Left lung (tissue), 10 donors: Measurements from ENCODE around the gene NEK9. TPM values are rescaled to one million over a fixed set of nuclear protein-coding genes. Genes with fewer than 3 reads are reported as not detected.
"Not testable (repeated sequence)": the region's sequence is repeated elsewhere in the genome, so short reads cannot be mapped to it uniquely, and the experiment has no call there.

Experiments used
- ATAC-seq: fragments of 200-7000 bp; cut with Tn5 transposase; one replicate; pipeline ENCODE4 v1.9.1; 2020; ENCODE audit warnings: moderate library complexity
- DNase-seq, 4 donors: peaks; one replicate each; pipeline ENCODE4 v3.0.0-alpha.2; 2013 to 2020
- H3K27ac ChIP-seq, 2 donors: fragments of 200-600 bp; sonication (generic) in 1 of 2; one replicate each; pipeline versions ENCODE4 v1.5.0 to v1.8.0; 2020 to 2021
- H3K27me3 ChIP-seq, 2 donors: fragments of 200-600 bp; sonication (generic) in 1 of 2; one replicate each; pipeline versions ENCODE4 v1.5.0 to v1.8.0; 2020 to 2021
- H3K36me3 ChIP-seq, 2 donors: fragments of 200-600 bp; sonication (generic) in 1 of 2; one replicate each; pipeline versions ENCODE4 v1.5.0 to v1.8.0; 2020 to 2021
- H3K4me1 ChIP-seq, 2 donors: fragments of 200-600 bp; one replicate each; pipeline ENCODE4 v1.8.0; 2021
- H3K4me3 ChIP-seq, 2 donors: fragments of 200-600 bp; sonication (generic) in 1 of 2; one replicate each; pipeline versions ENCODE4 v1.5.0 to v1.8.0; 2020 to 2021; ENCODE audit warnings: mild to moderate bottlenecking in 1 of 2
- H3K9me3 ChIP-seq, 2 donors: fragments of 200-600 bp; sonication (generic) in 1 of 2; one replicate each; pipeline versions ENCODE4 v1.5.0 to v1.8.0; 2020 to 2021
- intact Hi-C, 2 donors: fragments of 100-400 bp; cut with DNase I; formaldehyde crosslinking; loops; one replicate each; pipeline versions ENCODE4 v1.11.2 to v1.14.2; 2022
- polyA plus RNA-seq, 6 donors: library from polyadenylated mRNA; unstranded; fragments of 120-200 nt; gene quantifications; one replicate each; pipeline ENCODE4 v1.2.1, GENCODE V29; 2013; ENCODE audit not compliant: insufficient read length in 6 of 6
- total RNA-seq, 2 donors: library from RNA; stranded (reverse); fragmentation: NEBNext Ultra II Directional; extraction: Animal tissue kit (Norgen Biotek cat#: 25700); gene quantifications; one replicate each; pipeline ENCODE4 v1.2.1, GENCODE V29; 2021
- TF ChIP-seq, protein P1 (sequence below), 2 donors: fragments of 200-600 bp; sonication (generic) in 1 of 2; IDR thresholded peaks; one replicate each; pipeline versions ENCODE4 v1.5.0 to v1.8.0; 2021; ENCODE audit warnings: antibody characterized with exemption in 2 of 2
- donor health status: DM: no; HTN: yes; CAD: no.
- donor health status: DM: no; HTN: no; CAD: no.

The NEK9 gene
- total and polyA plus RNA-seq, 8 donors = 75.8 to 147 (median 131) TPM

DNA sequence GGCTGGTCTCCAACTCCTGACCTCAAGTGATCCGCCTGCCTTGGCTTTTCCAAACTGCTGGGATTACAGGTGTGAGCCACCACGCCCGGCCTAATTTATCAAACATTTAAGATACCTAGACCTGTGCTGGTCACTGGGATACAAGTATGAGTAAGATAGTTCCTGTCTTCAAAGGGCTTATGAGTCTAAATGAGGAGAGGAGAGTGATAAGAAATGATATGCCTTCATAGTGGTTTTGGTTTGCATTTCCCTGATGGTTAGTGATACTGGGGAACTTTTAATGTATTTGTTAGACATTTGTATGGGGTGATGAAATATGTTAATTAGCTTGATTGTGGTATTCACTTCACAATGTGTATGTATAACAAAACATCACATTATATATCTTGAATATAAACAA is 28.3 kb upstream of the NEK9 start:
- Histone ChIP-seq H3K9me3 (no peaks in the 10 kb centered on the region), H3K4me1 (peaks cover 0 to 63% of the 10 kb centered on the region in 2 donors), H3K27ac (no peak overlapping the region), H3K27me3 (no peaks in the 10 kb centered on the region), H3K4me3 (no peak overlapping the region), H3K36me3 (peaks cover 0 to 15% of the 10 kb centered on the region in 2 donors)
- intact Hi-C loops = no loop called here
- TF ChIP-seq, protein P1, sequence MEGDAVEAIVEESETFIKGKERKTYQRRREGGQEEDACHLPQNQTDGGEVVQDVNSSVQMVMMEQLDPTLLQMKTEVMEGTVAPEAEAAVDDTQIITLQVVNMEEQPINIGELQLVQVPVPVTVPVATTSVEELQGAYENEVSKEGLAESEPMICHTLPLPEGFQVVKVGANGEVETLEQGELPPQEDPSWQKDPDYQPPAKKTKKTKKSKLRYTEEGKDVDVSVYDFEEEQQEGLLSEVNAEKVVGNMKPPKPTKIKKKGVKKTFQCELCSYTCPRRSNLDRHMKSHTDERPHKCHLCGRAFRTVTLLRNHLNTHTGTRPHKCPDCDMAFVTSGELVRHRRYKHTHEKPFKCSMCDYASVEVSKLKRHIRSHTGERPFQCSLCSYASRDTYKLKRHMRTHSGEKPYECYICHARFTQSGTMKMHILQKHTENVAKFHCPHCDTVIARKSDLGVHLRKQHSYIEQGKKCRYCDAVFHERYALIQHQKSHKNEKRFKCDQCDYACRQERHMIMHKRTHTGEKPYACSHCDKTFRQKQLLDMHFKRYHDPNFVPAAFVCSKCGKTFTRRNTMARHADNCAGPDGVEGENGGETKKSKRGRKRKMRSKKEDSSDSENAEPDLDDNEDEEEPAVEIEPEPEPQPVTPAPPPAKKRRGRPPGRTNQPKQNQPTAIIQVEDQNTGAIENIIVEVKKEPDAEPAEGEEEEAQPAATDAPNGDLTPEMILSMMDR (IDR thresholded peaks at IDR 0.05) = no peak
- DNase-seq (no peak), ATAC-seq (no peak)

DNA sequence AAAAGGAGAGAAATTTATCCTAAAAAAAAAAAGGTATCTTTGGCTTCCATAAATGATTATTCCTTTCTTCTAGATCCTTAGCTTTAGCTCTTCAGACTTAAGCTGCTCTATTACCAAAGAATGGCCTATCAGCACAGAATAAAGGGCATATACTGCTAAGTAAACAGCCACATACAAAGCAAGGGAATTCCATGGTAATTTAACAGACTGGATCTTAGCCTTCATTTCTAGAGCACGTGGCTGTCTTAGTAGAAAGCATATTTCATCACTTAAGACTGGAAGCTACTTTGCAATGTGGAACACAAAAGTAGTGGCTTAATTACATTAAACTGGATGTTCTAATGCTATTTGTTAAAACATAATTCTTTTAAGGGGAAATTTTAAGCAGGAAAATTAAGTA is 26.4 kb upstream of the NEK9 start:
- Histone ChIP-seq H3K9me3 (no peaks in the 10 kb centered on the region), H3K4me1 (peaks cover 0 to 56% of the 10 kb centered on the region in 2 donors), H3K36me3 (peaks cover 0 to 18% of the 10 kb centered on the region in 2 donors), H3K27me3 (no peaks in the 10 kb centered on the region), H3K27ac (no peak overlapping the region), H3K4me3 (no peak overlapping the region)
- TF ChIP-seq, protein P1 (IDR thresholded peaks at IDR 0.05) = no peak
- intact Hi-C loops = no loop called here
- DNase-seq = no peak
- no peak for ATAC-seq

DNA sequence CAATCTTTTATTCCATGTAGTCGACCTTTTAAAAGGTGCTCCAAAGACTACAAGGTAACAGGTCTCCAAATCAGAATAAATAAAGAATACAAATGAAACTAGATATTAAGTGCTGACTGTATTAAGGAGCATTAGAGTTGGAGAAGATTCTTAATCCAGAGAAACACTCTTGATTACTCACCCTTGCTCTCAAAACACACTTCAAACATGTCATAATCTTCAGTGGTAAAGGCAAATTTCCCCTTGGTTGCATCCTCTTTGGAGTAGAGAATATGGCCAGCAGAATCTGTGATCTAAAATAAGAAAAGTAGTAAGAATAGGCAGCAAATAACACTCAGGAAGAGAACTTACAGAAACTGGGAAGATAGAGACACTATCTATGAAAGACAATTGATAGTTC is 25.0 kb upstream of the NEK9 start:
- H3K4me1 ChIP-seq = peaks cover 6 to 61% of the 10 kb centered on the region in 2 donors
- intact Hi-C loops = no loop called here
- no peak overlapping the region for H3K27ac ChIP-seq
- H3K36me3 ChIP-seq = peaks cover 0 to 24% of the 10 kb centered on the region in 2 donors
- no peaks in the 10 kb centered on the region for H3K9me3 ChIP-seq
- no peaks in the 10 kb centered on the region for H3K27me3 ChIP-seq
- TF ChIP-seq, protein P1 (IDR thresholded peaks at IDR 0.05) = no peak
- DNase-seq (no peak), ATAC-seq (no peak)
- H3K4me3 ChIP-seq = no peak overlapping the region

DNA sequence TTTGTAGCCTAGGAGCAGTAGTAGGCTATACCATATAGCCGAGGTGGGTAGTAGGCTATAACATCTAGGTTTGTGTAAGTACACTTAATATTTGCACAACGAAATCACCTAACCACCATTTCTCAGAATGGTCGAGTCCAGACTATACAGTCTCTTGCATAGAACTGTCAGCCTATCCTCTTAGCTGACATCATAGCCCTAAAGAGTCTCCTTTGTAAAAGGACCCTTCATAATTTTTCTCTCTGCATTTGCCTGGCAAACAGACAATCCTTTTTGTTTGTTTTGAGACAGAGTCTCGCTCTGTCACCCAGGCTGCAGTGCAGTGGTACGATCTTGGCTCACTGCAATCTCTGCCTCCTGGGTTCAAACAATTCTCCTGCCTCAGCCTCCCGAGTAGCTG is 23.8 kb upstream of the NEK9 start:
- not testable (repeated sequence) for H3K27ac ChIP-seq

DNA sequence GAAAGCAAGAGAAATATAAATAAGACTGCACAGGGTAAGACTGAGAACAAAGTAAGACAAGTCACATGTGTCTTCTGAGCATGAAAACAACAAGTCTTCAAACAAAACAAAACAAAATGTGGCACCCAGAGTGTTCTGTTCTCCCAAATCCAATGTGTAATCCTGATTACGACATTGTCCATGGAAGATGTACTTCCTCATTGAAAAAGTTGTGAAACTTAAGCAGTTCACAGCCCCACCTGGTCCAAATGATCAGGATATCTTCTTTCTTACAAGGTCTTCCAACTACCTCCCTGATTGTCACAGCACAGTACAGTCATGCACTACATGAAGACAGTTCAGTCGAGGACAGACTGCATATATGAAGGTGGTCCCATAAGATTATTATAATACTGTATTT is 23.3 kb upstream of the NEK9 start:
- H3K9me3 ChIP-seq = no peaks in the 10 kb centered on the region
- intact Hi-C loops = no loop called here
- H3K27ac ChIP-seq = no peak overlapping the region
- H3K4me3 ChIP-seq = no peak overlapping the region
- TF ChIP-seq, protein P1 (IDR thresholded peaks at IDR 0.05) = no peak
- no peak for ATAC-seq
- no peaks in the 10 kb centered on the region for H3K27me3 ChIP-seq
- peaks cover 0 to 25% of the 10 kb centered on the region in 2 donors for H3K36me3 ChIP-seq
- peaks cover 12 to 67% of the 10 kb centered on the region in 2 donors for H3K4me1 ChIP-seq
- DNase-seq = no peak

More for the DNA sequence above, 23.8 kb upstream of the NEK9 start:
- H3K4me3 ChIP-seq, H3K9me3 ChIP-seq, ATAC-seq, intact Hi-C loops, H3K27me3 ChIP-seq, DNase-seq: not testable (repeated sequence)
- Histone ChIP-seq H3K36me3 (peaks cover 0 to 25% of the 10 kb centered on the region in 2 donors), H3K4me1 (peaks cover 12 to 63% of the 10 kb centered on the region in 2 donors)

DNA sequence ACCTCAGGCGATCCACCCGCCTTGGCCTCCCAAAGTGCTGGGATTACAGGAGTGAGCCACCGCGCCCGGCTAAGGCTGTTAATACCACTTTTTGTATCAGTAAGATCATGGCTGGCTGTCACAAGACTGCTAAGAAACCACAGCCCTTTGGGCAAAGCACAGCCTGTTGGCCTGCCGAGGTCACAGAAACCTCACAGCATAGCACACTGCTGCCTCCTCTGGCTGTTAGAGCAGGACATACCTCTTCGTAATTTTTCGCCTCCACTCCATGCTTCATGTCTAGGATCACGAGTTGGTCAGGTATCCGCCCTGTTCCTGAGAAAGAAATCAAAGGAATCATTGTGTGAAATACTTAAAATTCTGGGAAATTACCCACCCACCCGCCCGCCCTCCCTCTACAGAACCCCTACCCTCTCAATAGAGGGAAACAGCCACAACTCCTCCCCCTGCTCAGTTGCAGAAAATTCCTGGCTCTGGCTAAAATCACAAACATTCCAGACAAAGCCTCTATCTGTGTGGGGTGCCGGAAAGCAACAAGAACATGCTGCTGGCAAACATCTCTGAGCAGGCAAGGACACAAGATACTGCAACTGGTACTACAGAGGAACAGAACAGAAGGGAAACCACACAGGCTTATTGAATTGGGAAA is 20.7 kb upstream of the NEK9 start:
- intact Hi-C loops = no loop called here

More for the DNA sequence above, 20.7 kb upstream of the NEK9 start:
- Histone ChIP-seq H3K4me1 (peaks cover 12 to 84% of the 10 kb centered on the region in 2 donors), H3K27ac (peak overlapping the region; percentile 62 to 73), H3K9me3 (no peaks in the 10 kb centered on the region), H3K4me3 (no peak overlapping the region), H3K27me3 (no peaks in the 10 kb centered on the region), H3K36me3 (peaks cover 0 to 34% of the 10 kb centered on the region in 2 donors)
- ATAC-seq = peak; percentile 93
- TF ChIP-seq, protein P1 (IDR thresholded peaks at IDR 0.05) = peak in 1 of 2 donors; percentile 29
- peak in 3 of 4 donors; percentile 42 to 83 (median 76) for DNase-seq
